Measurements from ENCODE around the gene BCL7C. TPM values are rescaled to one million over a fixed set of nuclear protein-coding genes. Genes with fewer than 3 reads are reported as not detected.

BCL7C gene
- total and polyA plus RNA-seq, 2 of the 8 experiments (the other 6 are each of a cell fraction or from before 2014, with no cell fraction given), result 8.6 to 17.2 TPM

DNA sequence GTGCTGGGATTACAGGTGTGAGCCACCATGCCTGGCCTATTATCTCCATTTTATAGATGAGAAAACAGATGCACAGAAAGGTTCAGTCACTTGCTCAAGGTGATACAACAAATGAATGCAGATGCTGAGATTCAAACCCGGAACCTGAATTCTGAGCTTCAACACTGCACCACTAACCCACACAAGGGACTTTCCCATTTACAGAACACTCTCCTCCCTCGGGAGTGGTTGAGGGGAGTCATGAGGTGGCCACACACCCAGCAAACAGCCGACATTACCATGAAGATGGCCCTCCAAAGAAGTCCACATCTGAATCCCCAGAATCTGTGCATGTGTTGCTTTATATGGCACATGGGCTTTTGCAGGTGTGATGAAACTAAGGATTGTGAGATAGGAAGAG lies 9.1 kb downstream of the BCL7C start:
- ChIA-PET CTCF (ENCODE audit: partially characterized antibody) (no interaction called here), POLR2A (ENCODE audit: partially characterized antibody) (interaction anchor here (0.9 to 4.3 kb wide), 4 partner anchors 8 to 137 kb away, joined by 4 to 40 read pairs (median 4); partner anchors contain the start of gene PHKG2)
- no peak overlapping the region for H3K4me2 ChIP-seq (ENCODE audit: insufficient read depth in 1 of 2, low read depth in 2 of 2, low read length in 2 of 2)
- H3K23ac ChIP-seq (ENCODE audit: insufficient read length), result no peak overlapping the region
- no peaks in the 10 kb centered on the region for H3K23me2 ChIP-seq (ENCODE audit: low read depth, low read length)
- no peak overlapping the region for H2BK120ac ChIP-seq (replicated peaks; ENCODE audit: low read depth, low read length)
- no peak for FAIRE-seq
- no peak overlapping the region for H3K18ac ChIP-seq (ENCODE audit: extremely low read depth, low read length)
- H2AK5ac ChIP-seq (ENCODE audit: low read depth, low read length), result no peak overlapping the region
- peaks cover 5 to 6% of the 10 kb centered on the region in 2 experiments for H4K20me1 ChIP-seq (replicated peaks in 1 of 2; ENCODE audit: control insufficient read depth in 1 of 2, insufficient read depth in 2 of 2, low read length in 2 of 2)
- H2BK20ac ChIP-seq (ENCODE audit: low read length), result no peak overlapping the region
- TF ChIP-seq CTCF (IDR thresholded peaks at IDR 0.05; ENCODE audit: control extremely low read depth in 1 of 3, insufficient read depth in 1 of 3, low read depth in 1 of 3, low read length in 3 of 3) (no peak), RXRA (IDR thresholded peaks at IDR 0.05; ENCODE audit: insufficient read depth, low read depth, low read length) (no peak), GTF2F1 (IDR thresholded peaks at IDR 0.05; ENCODE audit: borderline replicate concordance, low read depth, low read length) (no peak), SP2 (IDR thresholded peaks at IDR 0.05; ENCODE audit: low read length) (no peak), RAD21 (IDR thresholded peaks at IDR 0.05 in 1 of 2, conservative IDR thresholded peaks at IDR 0.05 in 1 of 2; ENCODE audit: low read depth in 2 of 2, low read length in 2 of 2) (no peak), GABPA (IDR thresholded peaks at IDR 0.05; ENCODE audit: borderline replicate concordance, insufficient read depth, low read length) (no peak), SIRT6 (IDR thresholded peaks at IDR 0.05; ENCODE audit: low read length) (no peak)
- no peak overlapping the region for H4K91ac ChIP-seq (replicated peaks; ENCODE audit: insufficient read length, low read length)
- no peak overlapping the region for H4K8ac ChIP-seq (ENCODE audit: extremely low read depth, insufficient read depth, low read length)
- no peak overlapping the region for H3K9ac ChIP-seq (replicated peaks in 1 of 4; ENCODE audit: extremely low read depth in 1 of 4, low read depth in 3 of 4, low read length in 3 of 4)
- H2AFZ ChIP-seq (ENCODE audit: low read length), result no peak overlapping the region
- H3K4me1 ChIP-seq (replicated peaks in 1 of 4; ENCODE audit: control insufficient read depth in 3 of 4, insufficient read depth in 4 of 4, low read length in 3 of 4), result no peaks in the 10 kb centered on the region
- no peaks in the 10 kb centered on the region for H3K9me3 ChIP-seq (ENCODE audit: insufficient read depth in 2 of 2, low read depth in 1 of 2, low read length in 1 of 2)
- H3K14ac ChIP-seq (ENCODE audit: insufficient read length), result no peak overlapping the region
- no peak overlapping the region for H4K5ac ChIP-seq (ENCODE audit: insufficient read length, low read depth, low read length)
- H3K27ac ChIP-seq (ENCODE audit: low read depth, low read length), result no peak overlapping the region
- H2BK5ac ChIP-seq (ENCODE audit: low read depth, low read length), result no peak overlapping the region
- peaks cover 4% of the 10 kb centered on the region; the same call in 1 of the 2 replicates for H3K79me1 ChIP-seq (ENCODE audit: low read depth, low read length)
- no peak overlapping the region for H3K4ac ChIP-seq (replicated peaks; ENCODE audit: insufficient read length, low read depth, low read length)
- DNase-seq (ENCODE audit: low read depth in 1 of 2, low spot score in 2 of 2), result no peak
- H3K56ac ChIP-seq (replicated peaks; ENCODE audit: insufficient read length, low read depth, low read length), result no peak overlapping the region
- no peaks in the 10 kb centered on the region for H3K27me3 ChIP-seq (replicated peaks in 1 of 4; ENCODE audit: control insufficient read depth in 3 of 4, extremely low read depth in 1 of 4, insufficient read depth in 3 of 4, low read length in 3 of 4)
- 89% methylated on average over 3 of the region's 3 CpGs; no CpG with 5 or more reads in 1 of the 2 experiments for WGBS, 2 experiments (ENCODE audit: extremely low coverage in 1 of 2, insufficient coverage in 1 of 2, insufficient read length in 1 of 2, insufficient replicate concordance in 2 of 2, low coverage in 1 of 2, low lambda C conversion rate in 2 of 2, missing lambda C conversion rate in 1 of 2)
- no peaks in the 10 kb centered on the region for H3K79me2 ChIP-seq (ENCODE audit: control insufficient read depth in 1 of 2, insufficient read depth in 2 of 2, low read length in 2 of 2)
- H3K4me3 ChIP-seq (ENCODE audit: extremely low read depth in 1 of 4, insufficient read depth in 2 of 4, low read depth in 3 of 4, low read length in 4 of 4), result no peak overlapping the region
- no peak overlapping the region for H2BK15ac ChIP-seq (ENCODE audit: low read length)
- H3K36me3 ChIP-seq (ENCODE audit: control insufficient read depth in 2 of 4, insufficient read depth in 4 of 4, low read length in 3 of 4), result peaks cover 0 to 5% (median 0%) of the 10 kb centered on the region in 4 experiments; a peak in 3 of 8 replicates
- H2BK12ac ChIP-seq (ENCODE audit: low read depth, low read length), result no peak overlapping the region
